HG02763 (cell line): Measurements from ENCODE around the gene GCN1.

Source experiments
- ATAC-seq: cut with Tn5 transposase; IDR thresholded peaks from one replicate; pipeline ENCODE4 v1.9.1; 2021; ENCODE audit warnings: mild to moderate bottlenecking, moderate library complexity; ENCODE audit not compliant: unreplicated experiment

The GCN1 gene

DNA sequence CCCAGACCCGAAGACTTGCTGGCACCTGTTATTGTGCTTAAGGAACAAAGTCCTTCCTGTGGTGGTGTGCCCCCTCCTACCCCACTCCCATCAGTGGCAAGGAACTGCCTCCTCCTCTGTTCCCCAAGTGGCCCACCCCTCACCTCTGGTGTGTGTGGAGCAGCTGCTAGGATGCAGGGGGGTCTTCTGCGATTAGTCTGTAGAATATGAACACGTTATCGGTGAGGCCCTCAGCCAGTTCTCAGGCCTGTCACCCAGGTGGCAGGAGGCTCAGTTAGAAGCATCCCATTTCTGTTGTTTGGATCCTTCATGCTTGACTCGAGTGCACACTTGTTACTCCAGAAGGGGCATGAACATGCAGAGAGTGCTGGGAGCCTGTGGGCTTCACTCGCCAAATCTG, 117.3 kb downstream of the GCN1 start:
- ATAC-seq = no peak
